ENCODE measurements around the gene PFAS. TPM values are rescaled to one million over a fixed set of nuclear protein-coding genes. Genes with fewer than 3 reads are reported as not detected.

The PFAS gene
- total and polyA plus RNA-seq, 2 of the 8 experiments (the other 6 are each of a cell fraction or from before 2014, with no cell fraction given), result 88.4 to 248 TPM

GRCh38 chr17:8294361-8294760 is 45.3 kb downstream of the PFAS start (continued):
- TF ChIP-seq CHD7 (IDR thresholded peaks at IDR 0.05; ENCODE audit: insufficient replicate concordance, low read length) (no peak), POU5F1 (IDR thresholded peaks at IDR 0.05; ENCODE audit: low read depth, low read length) (no peak), BRCA1 (IDR thresholded peaks at IDR 0.05; ENCODE audit: low read depth, low read length) (no peak), SIRT6 (IDR thresholded peaks at IDR 0.05; ENCODE audit: low read length) (no peak)
